ENCODE data around the gene AGPAT1. TPM values are rescaled to one million over a fixed set of nuclear protein-coding genes. Genes with fewer than 3 reads are reported as not detected.

Gene AGPAT1
- total and polyA plus RNA-seq, 10 of the 15 experiments (the other 5 are each of a cell fraction or from before 2014, with no cell fraction given): 13.9 to 39.5 (median 24.7) TPM

DNA sequence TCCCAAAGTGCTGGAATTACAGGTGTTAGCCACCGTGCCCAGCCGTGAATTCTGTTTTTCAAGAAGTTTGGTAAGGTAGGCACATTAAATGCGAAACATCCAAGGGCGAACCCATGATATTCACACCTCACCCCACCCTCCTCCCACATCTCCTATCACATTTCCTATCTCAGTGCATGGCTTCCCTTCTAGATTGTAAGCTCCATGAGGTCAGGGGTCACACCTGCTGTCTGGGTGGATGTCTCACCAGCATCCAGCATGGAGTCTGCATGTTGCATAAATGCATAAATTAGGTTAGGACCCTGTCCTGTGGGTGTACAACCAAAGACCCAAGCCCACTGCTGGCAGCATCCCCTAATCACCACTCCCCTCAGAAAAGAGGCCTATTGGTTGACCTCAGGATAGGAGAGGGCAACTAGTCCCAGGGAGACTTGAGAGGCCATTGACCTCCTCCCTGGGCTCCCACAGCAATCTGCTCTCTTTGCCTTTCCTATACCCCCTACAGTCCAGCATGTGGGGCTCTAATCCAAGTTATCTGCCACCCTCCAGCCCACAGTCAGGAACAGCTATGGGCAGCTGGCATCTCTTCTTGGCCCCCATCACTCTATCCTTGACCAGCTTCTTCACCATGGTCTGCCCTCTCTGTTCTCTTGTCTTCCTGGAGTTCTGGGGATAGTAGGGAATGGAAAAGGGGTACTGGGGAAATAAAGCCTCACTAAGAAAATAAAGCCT lies 28.3 kb downstream of the AGPAT1 start:
- ATAC-seq (peak; percentile 36; the same call in 1 of the 3 replicates), FAIRE-seq (no peak), DNase-seq (ENCODE audit: low read depth, low spot score) (no peak)
- Histone ChIP-seq H2AFZ (ENCODE audit: control insufficient read depth, low read depth, low read length) (no peak overlapping the region), H3K27ac (ENCODE audit: control insufficient read depth, insufficient read depth) (no peak overlapping the region), H4K20me1 (ENCODE audit: control insufficient read depth, insufficient read depth) (no peaks in the 10 kb centered on the region), H3K4me2 (ENCODE audit: control insufficient read depth, insufficient read depth) (no peak overlapping the region), H3K4me3 (no peak overlapping the region), H3K79me2 (ENCODE audit: control insufficient read depth, insufficient read depth, low read length) (no peaks in the 10 kb centered on the region), H3K27me3 (replicated peaks in 1 of 2; ENCODE audit: control insufficient read depth in 2 of 2, insufficient read depth in 2 of 2, low read length in 1 of 2) (peaks cover 9 to 12% of the 10 kb centered on the region in 2 experiments), H3K9ac (ENCODE audit: control insufficient read depth, insufficient read depth, low read length) (no peak overlapping the region), H3K36me3 (ENCODE audit: control insufficient read depth in 2 of 2, insufficient read depth in 2 of 2, low read length in 1 of 2) (no peaks in the 10 kb centered on the region), H3K9me3 (replicated peaks; ENCODE audit: control insufficient read depth, insufficient read depth, low read length) (no peaks in the 10 kb centered on the region; the same call in 2 of the 3 replicates), H3K4me1 (ENCODE audit: control insufficient read depth, insufficient read depth, low read length) (no peaks in the 10 kb centered on the region)
- intact Hi-C loops (cut with micrococcal nuclease; ENCODE audit: unreplicated experiment) (no loop called here), in situ Hi-C loops (cut with MboI) (no loop called here)
- TF ChIP-seq, protein P1, sequence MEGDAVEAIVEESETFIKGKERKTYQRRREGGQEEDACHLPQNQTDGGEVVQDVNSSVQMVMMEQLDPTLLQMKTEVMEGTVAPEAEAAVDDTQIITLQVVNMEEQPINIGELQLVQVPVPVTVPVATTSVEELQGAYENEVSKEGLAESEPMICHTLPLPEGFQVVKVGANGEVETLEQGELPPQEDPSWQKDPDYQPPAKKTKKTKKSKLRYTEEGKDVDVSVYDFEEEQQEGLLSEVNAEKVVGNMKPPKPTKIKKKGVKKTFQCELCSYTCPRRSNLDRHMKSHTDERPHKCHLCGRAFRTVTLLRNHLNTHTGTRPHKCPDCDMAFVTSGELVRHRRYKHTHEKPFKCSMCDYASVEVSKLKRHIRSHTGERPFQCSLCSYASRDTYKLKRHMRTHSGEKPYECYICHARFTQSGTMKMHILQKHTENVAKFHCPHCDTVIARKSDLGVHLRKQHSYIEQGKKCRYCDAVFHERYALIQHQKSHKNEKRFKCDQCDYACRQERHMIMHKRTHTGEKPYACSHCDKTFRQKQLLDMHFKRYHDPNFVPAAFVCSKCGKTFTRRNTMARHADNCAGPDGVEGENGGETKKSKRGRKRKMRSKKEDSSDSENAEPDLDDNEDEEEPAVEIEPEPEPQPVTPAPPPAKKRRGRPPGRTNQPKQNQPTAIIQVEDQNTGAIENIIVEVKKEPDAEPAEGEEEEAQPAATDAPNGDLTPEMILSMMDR (IDR thresholded peaks at IDR 0.05 in 2 of 3, conservative IDR thresholded peaks at IDR 0.05 in 1 of 3; ENCODE audit: control insufficient read depth in 2 of 3, extremely low read depth in 1 of 3, insufficient read depth in 1 of 3, low read depth in 3 of 3, low read length in 3 of 3): peak in 1 of 3 experiments; percentile 12; a peak in 1 of 6 replicates
- TF ChIP-seq RAD21 (IDR thresholded peaks at IDR 0.05; ENCODE audit: insufficient read depth, low read depth, low read length): 0 out of 2 replicates have a peak, but pooled peaks have one; percentile 26
- TF ChIP-seq RFX5 (IDR thresholded peaks at IDR 0.05; ENCODE audit: low read depth, low read length): no peak
- ChIA-PET RAD21 (ENCODE audit: unreplicated experiment) (no interaction called here), POLR2A (no interaction called here), CTCF (no interaction called here), SMC1A (ENCODE audit: uncharacterized antibody, unreplicated experiment) (no interaction called here)
- WGBS (ENCODE audit: insufficient coverage, insufficient replicate concordance, low lambda C conversion rate, missing lambda C conversion rate): 71% methylated on average over 4 of the region's 4 CpGs
- BruUV-seq (replicated peaks): no TSS peak

DNA sequence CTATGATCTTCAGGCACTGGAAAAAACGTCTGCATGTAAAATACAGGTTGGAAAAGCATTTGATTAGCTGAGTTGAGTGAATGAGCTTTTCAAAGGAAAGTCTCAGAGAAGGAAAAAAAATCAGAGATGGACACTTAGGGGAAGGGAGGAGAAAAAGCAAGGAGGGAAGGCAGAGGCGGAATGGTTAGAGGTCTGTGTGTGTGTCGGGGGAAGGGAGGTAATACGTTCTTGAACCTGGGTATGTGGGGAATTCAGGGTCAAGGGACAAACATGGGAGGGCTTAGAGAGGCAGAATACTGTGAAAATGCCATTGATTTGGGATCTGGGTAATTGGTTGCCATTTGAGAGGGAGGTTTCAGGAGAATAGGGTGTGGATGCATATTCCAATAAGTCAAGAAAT lies 29.2 kb downstream of the AGPAT1 start:
- ChIA-PET RAD21 (ENCODE audit: unreplicated experiment) (no interaction called here), SMC1A (ENCODE audit: uncharacterized antibody, unreplicated experiment) (no interaction called here), POLR2A (interaction anchor here (0.6 kb wide), 1 partner anchor 10 kb away, joined by 4 read pairs; no protein-coding TSS in a partner anchor), CTCF (no interaction called here)
- DNase-seq (ENCODE audit: low read depth, low spot score) (no peak), ATAC-seq (no peak), FAIRE-seq (no peak)
- BruUV-seq (replicated peaks): no TSS peak
- no peak overlapping the region for H3K27ac ChIP-seq (ENCODE audit: control insufficient read depth, insufficient read depth)
- no peak overlapping the region for H3K9ac ChIP-seq (ENCODE audit: control insufficient read depth, insufficient read depth, low read length)
- no peaks in the 10 kb centered on the region for H3K4me1 ChIP-seq (ENCODE audit: control insufficient read depth, insufficient read depth, low read length)
- no peaks in the 10 kb centered on the region for H4K20me1 ChIP-seq (ENCODE audit: control insufficient read depth, insufficient read depth)
- no peaks in the 10 kb centered on the region for H3K36me3 ChIP-seq (ENCODE audit: control insufficient read depth in 2 of 2, insufficient read depth in 2 of 2, low read length in 1 of 2)
- in situ Hi-C loops (cut with MboI) (no loop called here), intact Hi-C loops (cut with micrococcal nuclease; ENCODE audit: unreplicated experiment) (no loop called here)
- no peaks in the 10 kb centered on the region for H3K79me2 ChIP-seq (ENCODE audit: control insufficient read depth, insufficient read depth, low read length)
- no peaks in the 10 kb centered on the region; the same call in 2 of the 3 replicates for H3K9me3 ChIP-seq (replicated peaks; ENCODE audit: control insufficient read depth, insufficient read depth, low read length)
- H2AFZ ChIP-seq (ENCODE audit: control insufficient read depth, low read depth, low read length): no peak overlapping the region
- H3K4me2 ChIP-seq (ENCODE audit: control insufficient read depth, insufficient read depth): no peak overlapping the region
- peaks cover 7 to 12% of the 10 kb centered on the region in 2 experiments for H3K27me3 ChIP-seq (replicated peaks in 1 of 2; ENCODE audit: control insufficient read depth in 2 of 2, insufficient read depth in 2 of 2, low read length in 1 of 2)
- 49% methylated on average over 4 of the region's 4 CpGs for WGBS (ENCODE audit: insufficient coverage, insufficient replicate concordance, low lambda C conversion rate, missing lambda C conversion rate)
- H3K4me3 ChIP-seq: no peak overlapping the region
- no peak for TF ChIP-seq RBBP5 (conservative IDR thresholded peaks at IDR 0.05)
- no peak for TF ChIP-seq RELA (IDR thresholded peaks at IDR 0.05; ENCODE audit: borderline replicate concordance, partially characterized antibody)
- no peak for TF ChIP-seq POLR2A (IDR thresholded peaks at IDR 0.05; ENCODE audit: low read depth, low read length)
- no peak for TF ChIP-seq MEF2B (IDR thresholded peaks at IDR 0.05; ENCODE audit: partially characterized antibody, poor library complexity, severe bottlenecking)
- TF ChIP-seq RAD21 (IDR thresholded peaks at IDR 0.05; ENCODE audit: insufficient read depth, low read depth, low read length): no peak
- no peak for TF ChIP-seq NFYA (IDR thresholded peaks at IDR 0.05; ENCODE audit: borderline replicate concordance, low read depth, low read length)
- no peak for TF ChIP-seq ZZZ3 (IDR thresholded peaks at IDR 0.05; ENCODE audit: control insufficient read depth, insufficient read length, low read depth)
- TF ChIP-seq NFXL1 (IDR thresholded peaks at IDR 0.05; ENCODE audit: borderline replicate concordance): no peak
- TF ChIP-seq, protein P2, sequence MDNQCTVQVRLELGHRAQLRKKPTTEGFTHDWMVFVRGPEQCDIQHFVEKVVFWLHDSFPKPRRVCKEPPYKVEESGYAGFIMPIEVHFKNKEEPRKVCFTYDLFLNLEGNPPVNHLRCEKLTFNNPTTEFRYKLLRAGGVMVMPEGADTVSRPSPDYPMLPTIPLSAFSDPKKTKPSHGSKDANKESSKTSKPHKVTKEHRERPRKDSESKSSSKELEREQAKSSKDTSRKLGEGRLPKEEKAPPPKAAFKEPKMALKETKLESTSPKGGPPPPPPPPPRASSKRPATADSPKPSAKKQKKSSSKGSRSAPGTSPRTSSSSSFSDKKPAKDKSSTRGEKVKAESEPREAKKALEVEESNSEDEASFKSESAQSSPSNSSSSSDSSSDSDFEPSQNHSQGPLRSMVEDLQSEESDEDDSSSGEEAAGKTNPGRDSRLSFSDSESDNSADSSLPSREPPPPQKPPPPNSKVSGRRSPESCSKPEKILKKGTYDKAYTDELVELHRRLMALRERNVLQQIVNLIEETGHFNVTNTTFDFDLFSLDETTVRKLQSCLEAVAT (IDR thresholded peaks at IDR 0.05): no peak
- TF ChIP-seq EED (IDR thresholded peaks at IDR 0.05; ENCODE audit: low read depth): no peak
- no peak for TF ChIP-seq ETV6 (conservative IDR thresholded peaks at IDR 0.05 in 1 of 2, IDR thresholded peaks at IDR 0.05 in 1 of 2; ENCODE audit: borderline replicate concordance in 1 of 2, low read depth in 1 of 2)
- no peak for TF ChIP-seq PAX8 (IDR thresholded peaks at IDR 0.05)

Data from GM12878 (cell line).